Measurements from ENCODE around the gene CACNA2D3.

Gene CACNA2D3

GRCh38 chr3:54736459-54736858, 614.1 kb downstream of the CACNA2D3 start:
- CTCF ChIA-PET = no interaction called here
- POLR2A ChIA-PET = no interaction called here
- no peak for DNase-seq (ENCODE audit: extremely low spot score)
- TF ChIP-seq FOXM1 (IDR thresholded peaks at IDR 0.05; ENCODE audit: borderline replicate concordance) = no peak
- TF ChIP-seq ZNF384 (IDR thresholded peaks at IDR 0.05) = no peak
- TF ChIP-seq FOXK2 (IDR thresholded peaks at IDR 0.05) = no peak
- no peak for TF ChIP-seq LEF1 (IDR thresholded peaks at IDR 0.05; ENCODE audit: borderline replicate concordance)
- TF ChIP-seq SP1 (IDR thresholded peaks at IDR 0.05) = no peak
- TF ChIP-seq PKNOX1 (IDR thresholded peaks at IDR 0.05) = no peak
- TF ChIP-seq NFRKB (IDR thresholded peaks at IDR 0.05) = no peak
- TF ChIP-seq BHLHE40 (IDR thresholded peaks at IDR 0.05; ENCODE audit: borderline replicate concordance) = no peak
- no peak for TF ChIP-seq L3MBTL2 (conservative IDR thresholded peaks at IDR 0.05)
- TF ChIP-seq ELF4 (IDR thresholded peaks at IDR 0.05) = no peak
- TF ChIP-seq TARDBP (IDR thresholded peaks at IDR 0.05) = no peak
- TF ChIP-seq FOXA1 (IDR thresholded peaks at IDR 0.05) = no peak
- no peak for TF ChIP-seq SUZ12 (IDR thresholded peaks at IDR 0.05)
- no peak for TF ChIP-seq CTBP1 (IDR thresholded peaks at IDR 0.05; ENCODE audit: borderline replicate concordance)
- no peak for TF ChIP-seq ARNT (IDR thresholded peaks at IDR 0.05)
- no peak for TF ChIP-seq HDGF (IDR thresholded peaks at IDR 0.05; ENCODE audit: borderline replicate concordance)

- no peak for DNase-seq (ENCODE audit: extremely low spot score)
- ChIA-PET CTCF (no interaction called here), POLR2A (no interaction called here)
- TF ChIP-seq FOXM1 (IDR thresholded peaks at IDR 0.05; ENCODE audit: borderline replicate concordance) (no peak), BHLHE40 (IDR thresholded peaks at IDR 0.05; ENCODE audit: borderline replicate concordance) (no peak), HDGF (IDR thresholded peaks at IDR 0.05; ENCODE audit: borderline replicate concordance) (no peak), ARNT (IDR thresholded peaks at IDR 0.05) (no peak), SP1 (IDR thresholded peaks at IDR 0.05) (no peak), SUZ12 (IDR thresholded peaks at IDR 0.05) (no peak), FOXK2 (IDR thresholded peaks at IDR 0.05) (no peak), NFRKB (IDR thresholded peaks at IDR 0.05) (no peak), TARDBP (IDR thresholded peaks at IDR 0.05) (no peak), PKNOX1 (IDR thresholded peaks at IDR 0.05) (no peak), LEF1 (IDR thresholded peaks at IDR 0.05; ENCODE audit: borderline replicate concordance) (no peak), CTBP1 (IDR thresholded peaks at IDR 0.05; ENCODE audit: borderline replicate concordance) (no peak), ZNF384 (IDR thresholded peaks at IDR 0.05) (no peak), FOXA1 (IDR thresholded peaks at IDR 0.05) (no peak), ELF4 (IDR thresholded peaks at IDR 0.05) (no peak)
These were observed 621.4 kb downstream of the CACNA2D3 start for GRCh38 chr3:54743755-54744154.

GRCh38 chr3:54744291-54744690, 621.9 kb downstream of the CACNA2D3 start:
- POLR2A ChIA-PET = no interaction called here
- no peak for DNase-seq (ENCODE audit: extremely low spot score)
- TF ChIP-seq ARNT (IDR thresholded peaks at IDR 0.05) = no peak
- TF ChIP-seq HDGF (IDR thresholded peaks at IDR 0.05; ENCODE audit: borderline replicate concordance) = no peak
- no peak for TF ChIP-seq ZNF384 (IDR thresholded peaks at IDR 0.05)
- TF ChIP-seq FOXA1 (IDR thresholded peaks at IDR 0.05) = no peak
- CTCF ChIA-PET = no interaction called here

GRCh38 chr3:54745843-54746242, 623.5 kb downstream of the CACNA2D3 start:
- ChIA-PET CTCF (no interaction called here), POLR2A (no interaction called here)
- DNase-seq (ENCODE audit: extremely low spot score) = no peak
- no peak for TF ChIP-seq NFRKB (IDR thresholded peaks at IDR 0.05)
- TF ChIP-seq TARDBP (IDR thresholded peaks at IDR 0.05) = no peak
- no peak for TF ChIP-seq ELF4 (IDR thresholded peaks at IDR 0.05)
- TF ChIP-seq FOXK2 (IDR thresholded peaks at IDR 0.05) = no peak
- TF ChIP-seq SP1 (IDR thresholded peaks at IDR 0.05) = no peak
- no peak for TF ChIP-seq LEF1 (IDR thresholded peaks at IDR 0.05; ENCODE audit: borderline replicate concordance)
- no peak for TF ChIP-seq PKNOX1 (IDR thresholded peaks at IDR 0.05)
- TF ChIP-seq ARNT (IDR thresholded peaks at IDR 0.05) = no peak
- no peak for TF ChIP-seq ZNF384 (IDR thresholded peaks at IDR 0.05)
- no peak for TF ChIP-seq L3MBTL2 (conservative IDR thresholded peaks at IDR 0.05)
- no peak for TF ChIP-seq FOXA1 (IDR thresholded peaks at IDR 0.05)
- TF ChIP-seq HDGF (IDR thresholded peaks at IDR 0.05; ENCODE audit: borderline replicate concordance) = no peak
- no peak for TF ChIP-seq BHLHE40 (IDR thresholded peaks at IDR 0.05; ENCODE audit: borderline replicate concordance)
- TF ChIP-seq CTBP1 (IDR thresholded peaks at IDR 0.05; ENCODE audit: borderline replicate concordance) = no peak
- no peak for TF ChIP-seq FOXM1 (IDR thresholded peaks at IDR 0.05; ENCODE audit: borderline replicate concordance)
- TF ChIP-seq SUZ12 (IDR thresholded peaks at IDR 0.05) = no peak

GRCh38 chr3:54746722-54747121, 624.4 kb downstream of the CACNA2D3 start:
- TF ChIP-seq FOXK2 (IDR thresholded peaks at IDR 0.05) (no peak), NFRKB (IDR thresholded peaks at IDR 0.05) (no peak), BHLHE40 (IDR thresholded peaks at IDR 0.05; ENCODE audit: borderline replicate concordance) (no peak)
- POLR2A ChIA-PET = no interaction called here
- no peak for DNase-seq (ENCODE audit: extremely low spot score)
- CTCF ChIA-PET = no interaction called here

- ChIA-PET POLR2A (no interaction called here), CTCF (no interaction called here)
- TF ChIP-seq FOXK2 (IDR thresholded peaks at IDR 0.05) (no peak), FOXM1 (IDR thresholded peaks at IDR 0.05; ENCODE audit: borderline replicate concordance) (no peak), ARNT (IDR thresholded peaks at IDR 0.05) (no peak), TARDBP (IDR thresholded peaks at IDR 0.05) (no peak), CTBP1 (IDR thresholded peaks at IDR 0.05; ENCODE audit: borderline replicate concordance) (no peak), PKNOX1 (IDR thresholded peaks at IDR 0.05) (no peak), BHLHE40 (IDR thresholded peaks at IDR 0.05; ENCODE audit: borderline replicate concordance) (no peak), L3MBTL2 (conservative IDR thresholded peaks at IDR 0.05) (no peak), HDGF (IDR thresholded peaks at IDR 0.05; ENCODE audit: borderline replicate concordance) (no peak), ELF4 (IDR thresholded peaks at IDR 0.05) (no peak), SUZ12 (IDR thresholded peaks at IDR 0.05) (no peak), FOXA1 (IDR thresholded peaks at IDR 0.05) (no peak), LEF1 (IDR thresholded peaks at IDR 0.05; ENCODE audit: borderline replicate concordance) (no peak), SP1 (IDR thresholded peaks at IDR 0.05) (no peak), ZNF384 (IDR thresholded peaks at IDR 0.05) (no peak), NFRKB (IDR thresholded peaks at IDR 0.05) (no peak)
- no peak for DNase-seq (ENCODE audit: extremely low spot score)
These were observed 633.4 kb downstream of the CACNA2D3 start for GRCh38 chr3:54755756-54756155.

Measured in HEK293T (cell line).